Neural progenitor cell (in vitro differentiated cells): ENCODE results near the gene ABHD3.

Experiments used
- CTCF ChIP-seq: fragments of 200-600 bp; sonication (generic); IDR thresholded peaks from 2 replicates; pipeline ENCODE4 v1.5.1; 2017; ENCODE audit warnings: antibody characterized with exemption, mild to moderate bottlenecking
- EZH2phosphoT487 ChIP-seq: fragments of 200-600 bp; sonication (generic); IDR thresholded peaks from 2 replicates; pipeline ENCODE4 v1.6.1; 2017; ENCODE audit warnings: antibody characterized with exemption

GRCh38 chr18:21722687-21723086 lies 18.1 kb upstream of the ABHD3 start:
- no peak for TF ChIP-seq CTCF
- no peak for TF ChIP-seq EZH2phosphoT487
